Upper lobe of left lung (tissue), 4 donors: ENCODE results near the gene PIK3C2A.

Experiments used
- EP300 ChIP-seq, 4 donors: sonication (generic); formaldehyde crosslinking; IDR thresholded peaks; one replicate each; pipeline ENCODE4 v1.5.1; 2017; ENCODE audit warnings: antibody characterized with exemption in 4 of 4, control low read depth in 2 of 4
- POLR2A ChIP-seq, 4 donors: fragments of 450-650 bp; IDR thresholded peaks; one replicate each; pipeline ENCODE4 v1.5.1; 2016 to 2017; ENCODE audit warnings: antibody characterized with exemption in 4 of 4, mild to moderate bottlenecking in 2 of 4
- POLR2AphosphoS5 ChIP-seq, 2 donors: sonication (generic); formaldehyde crosslinking; IDR thresholded peaks; one replicate each; pipeline ENCODE4 v1.5.1; 2017; ENCODE audit warnings: antibody characterized with exemption in 2 of 2
- TF ChIP-seq, protein P1 (sequence below), 6 experiments: fragments of 450-650 bp in 4 of 6; fragments of 200-600 bp in 2 of 6; sonication (generic) in 2 of 6; IDR thresholded peaks; one replicate each; pipeline ENCODE4 v1.5.1; 2016 to 2019; ENCODE audit warnings: antibody characterized with exemption in 6 of 6

DNA sequence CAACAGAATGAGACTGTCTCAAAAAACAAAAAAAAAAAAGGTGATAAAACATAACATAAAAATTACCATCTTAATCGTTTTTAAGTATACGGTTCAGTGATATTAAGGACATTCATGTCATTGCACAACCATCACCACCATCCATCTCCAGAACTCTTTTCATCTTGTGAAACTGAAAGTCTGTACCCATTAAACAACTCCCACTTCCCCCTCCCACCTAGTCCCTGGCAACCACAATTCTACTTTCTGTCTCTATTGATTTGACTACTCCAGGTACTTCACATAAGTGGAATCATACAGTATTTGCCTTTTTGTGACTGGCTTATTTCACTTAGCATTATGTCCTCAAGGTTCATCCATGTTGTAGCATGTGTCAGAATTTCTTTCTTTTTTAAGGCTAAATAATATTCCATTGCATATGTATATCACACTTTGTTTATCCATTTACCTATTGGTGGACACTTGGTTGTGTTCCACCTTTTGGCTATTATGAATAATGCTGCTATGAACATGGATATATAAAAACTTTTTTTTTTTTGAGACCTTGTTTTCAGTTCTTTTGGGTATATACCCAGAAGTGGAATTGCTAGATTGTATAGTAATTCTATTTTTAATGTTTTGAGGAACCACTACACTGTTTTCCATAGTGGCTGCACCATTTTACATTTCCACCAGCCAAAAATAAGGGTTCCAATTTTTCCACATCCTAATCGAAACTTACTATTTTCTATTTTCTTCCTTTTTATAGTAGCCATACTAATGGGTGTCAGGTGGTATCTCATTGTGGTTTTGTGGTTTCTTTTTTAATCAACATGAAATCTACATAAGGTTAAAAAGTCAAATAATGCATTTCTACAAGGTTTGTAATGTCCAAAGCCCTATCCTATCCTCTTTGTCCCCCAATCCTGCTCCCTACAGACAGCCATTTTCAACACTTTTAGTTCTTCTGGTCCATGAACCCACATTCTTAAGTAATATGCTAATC, 23.4 kb upstream of the PIK3C2A start:
- TF ChIP-seq, protein P1, sequence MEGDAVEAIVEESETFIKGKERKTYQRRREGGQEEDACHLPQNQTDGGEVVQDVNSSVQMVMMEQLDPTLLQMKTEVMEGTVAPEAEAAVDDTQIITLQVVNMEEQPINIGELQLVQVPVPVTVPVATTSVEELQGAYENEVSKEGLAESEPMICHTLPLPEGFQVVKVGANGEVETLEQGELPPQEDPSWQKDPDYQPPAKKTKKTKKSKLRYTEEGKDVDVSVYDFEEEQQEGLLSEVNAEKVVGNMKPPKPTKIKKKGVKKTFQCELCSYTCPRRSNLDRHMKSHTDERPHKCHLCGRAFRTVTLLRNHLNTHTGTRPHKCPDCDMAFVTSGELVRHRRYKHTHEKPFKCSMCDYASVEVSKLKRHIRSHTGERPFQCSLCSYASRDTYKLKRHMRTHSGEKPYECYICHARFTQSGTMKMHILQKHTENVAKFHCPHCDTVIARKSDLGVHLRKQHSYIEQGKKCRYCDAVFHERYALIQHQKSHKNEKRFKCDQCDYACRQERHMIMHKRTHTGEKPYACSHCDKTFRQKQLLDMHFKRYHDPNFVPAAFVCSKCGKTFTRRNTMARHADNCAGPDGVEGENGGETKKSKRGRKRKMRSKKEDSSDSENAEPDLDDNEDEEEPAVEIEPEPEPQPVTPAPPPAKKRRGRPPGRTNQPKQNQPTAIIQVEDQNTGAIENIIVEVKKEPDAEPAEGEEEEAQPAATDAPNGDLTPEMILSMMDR (IDR thresholded peaks at IDR 0.05): no peak
- TF ChIP-seq POLR2A (IDR thresholded peaks at IDR 0.05) (no peak), POLR2AphosphoS5 (IDR thresholded peaks at IDR 0.05) (no peak), EP300 (IDR thresholded peaks at IDR 0.05) (no peak)
